ENCODE results near the gene KIAA1217. TPM values are rescaled to one million over a fixed set of nuclear protein-coding genes. Genes with fewer than 3 reads are reported as not detected.

Gene KIAA1217
- total RNA-seq, 3 donors from 2014 or later (not counting 1 experiment from before 2014, with no cell fraction given): not detected

DNA sequence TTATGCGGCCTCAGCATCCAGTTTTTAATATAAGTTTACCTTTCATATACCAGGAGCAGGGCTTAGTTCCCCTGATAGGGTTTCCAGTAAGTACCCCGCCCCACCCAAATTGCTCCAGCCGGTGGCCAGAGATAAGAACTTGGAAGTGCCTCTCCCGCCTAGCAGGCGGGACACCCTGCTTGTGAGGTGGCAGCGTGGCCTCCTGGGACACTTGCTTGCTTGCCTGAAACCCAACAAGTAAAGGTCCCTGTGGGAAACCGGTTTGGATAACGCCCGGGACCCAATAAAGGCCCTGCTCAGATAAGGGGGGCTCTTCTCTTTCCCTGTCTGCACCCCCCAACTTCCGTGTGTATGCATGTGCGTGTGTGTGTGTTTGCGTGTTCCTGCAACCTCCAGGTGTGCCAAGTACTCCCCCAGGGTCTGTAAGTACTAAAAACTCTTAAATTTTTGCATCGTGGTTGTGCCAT is 360.4 kb downstream of the KIAA1217 start:
- no peaks in the 10 kb centered on the region for H3K4me1 ChIP-seq (ENCODE audit: control insufficient read depth, insufficient read depth, low read length)
- no peaks in the 10 kb centered on the region for H3K9me3 ChIP-seq (ENCODE audit: control insufficient read depth, insufficient read depth, low read length)
- ATAC-seq: no peak
- Mint-ChIP-seq H3K9me3 (no peaks in the 10 kb centered on the region), H3K36me3 (no peaks in the 10 kb centered on the region), H3K27ac (no peak overlapping the region), H3K4me3 (no peak overlapping the region), H3K27me3 (ENCODE audit: low read depth in 2 of 2) (peaks cover 5 to 29% of the 10 kb centered on the region in 2 donors), H3K4me1 (no peaks in the 10 kb centered on the region)
- no peaks in the 10 kb centered on the region for H3K27me3 ChIP-seq (ENCODE audit: control insufficient read depth, insufficient read depth, low read length)
- no peak for DNase-seq
- WGBS (ENCODE audit: insufficient coverage): 91% methylated on average over 13 of the region's 13 CpGs
- H3K27ac ChIP-seq (ENCODE audit: low read length): no peak overlapping the region
- H3K36me3 ChIP-seq (ENCODE audit: control insufficient read depth, insufficient read depth, low read length): no peaks in the 10 kb centered on the region
- H3K4me3 ChIP-seq (ENCODE audit: low read length): no peak overlapping the region
- TF ChIP-seq, protein P1, sequence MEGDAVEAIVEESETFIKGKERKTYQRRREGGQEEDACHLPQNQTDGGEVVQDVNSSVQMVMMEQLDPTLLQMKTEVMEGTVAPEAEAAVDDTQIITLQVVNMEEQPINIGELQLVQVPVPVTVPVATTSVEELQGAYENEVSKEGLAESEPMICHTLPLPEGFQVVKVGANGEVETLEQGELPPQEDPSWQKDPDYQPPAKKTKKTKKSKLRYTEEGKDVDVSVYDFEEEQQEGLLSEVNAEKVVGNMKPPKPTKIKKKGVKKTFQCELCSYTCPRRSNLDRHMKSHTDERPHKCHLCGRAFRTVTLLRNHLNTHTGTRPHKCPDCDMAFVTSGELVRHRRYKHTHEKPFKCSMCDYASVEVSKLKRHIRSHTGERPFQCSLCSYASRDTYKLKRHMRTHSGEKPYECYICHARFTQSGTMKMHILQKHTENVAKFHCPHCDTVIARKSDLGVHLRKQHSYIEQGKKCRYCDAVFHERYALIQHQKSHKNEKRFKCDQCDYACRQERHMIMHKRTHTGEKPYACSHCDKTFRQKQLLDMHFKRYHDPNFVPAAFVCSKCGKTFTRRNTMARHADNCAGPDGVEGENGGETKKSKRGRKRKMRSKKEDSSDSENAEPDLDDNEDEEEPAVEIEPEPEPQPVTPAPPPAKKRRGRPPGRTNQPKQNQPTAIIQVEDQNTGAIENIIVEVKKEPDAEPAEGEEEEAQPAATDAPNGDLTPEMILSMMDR (IDR thresholded peaks at IDR 0.05): no peak
- intact Hi-C loops (cut with micrococcal nuclease): no loop called here

GRCh38 chr10:24569828-24570657 is 361.1 kb downstream of the KIAA1217 start:
- Histone ChIP-seq H3K9me3 (ENCODE audit: control insufficient read depth, insufficient read depth, low read length) (no peaks in the 10 kb centered on the region), H3K27ac (ENCODE audit: low read length) (no peak overlapping the region), H3K4me1 (ENCODE audit: control insufficient read depth, insufficient read depth, low read length) (no peaks in the 10 kb centered on the region), H3K27me3 (ENCODE audit: control insufficient read depth, insufficient read depth, low read length) (no peaks in the 10 kb centered on the region), H3K36me3 (ENCODE audit: control insufficient read depth, insufficient read depth, low read length) (no peaks in the 10 kb centered on the region), H3K4me3 (ENCODE audit: low read length) (no peak overlapping the region)
- Mint-ChIP-seq H3K36me3 (no peaks in the 10 kb centered on the region), H3K4me3 (no peak overlapping the region), H3K27me3 (ENCODE audit: low read depth in 2 of 2) (peaks cover 10 to 36% of the 10 kb centered on the region in 2 donors), H3K27ac (no peak overlapping the region), H3K9me3 (no peaks in the 10 kb centered on the region), H3K4me1 (no peaks in the 10 kb centered on the region)
- 78% methylated on average over 12 of the region's 12 CpGs for WGBS (ENCODE audit: insufficient coverage)
- no peak for ATAC-seq
- TF ChIP-seq, protein P1 (IDR thresholded peaks at IDR 0.05): no peak
- intact Hi-C loops (cut with micrococcal nuclease): no loop called here
- DNase-seq: no peak

- Mint-ChIP-seq H3K36me3 (no peaks in the 10 kb centered on the region), H3K27ac (no peak overlapping the region), H3K4me3 (no peak overlapping the region), H3K27me3 (ENCODE audit: low read depth in 2 of 2) (peaks cover 14 to 42% of the 10 kb centered on the region in 2 donors), H3K4me1 (peaks cover 0 to 4% of the 10 kb centered on the region in 2 donors), H3K9me3 (no peaks in the 10 kb centered on the region)
- DNase-seq: no peak
- Histone ChIP-seq H3K27ac (ENCODE audit: low read length) (no peak overlapping the region), H3K36me3 (ENCODE audit: control insufficient read depth, insufficient read depth, low read length) (no peaks in the 10 kb centered on the region), H3K27me3 (ENCODE audit: control insufficient read depth, insufficient read depth, low read length) (no peaks in the 10 kb centered on the region), H3K4me1 (ENCODE audit: control insufficient read depth, insufficient read depth, low read length) (no peaks in the 10 kb centered on the region), H3K9me3 (ENCODE audit: control insufficient read depth, insufficient read depth, low read length) (no peaks in the 10 kb centered on the region), H3K4me3 (ENCODE audit: low read length) (no peak overlapping the region)
- TF ChIP-seq, protein P1 (IDR thresholded peaks at IDR 0.05): no peak
- intact Hi-C loops (cut with micrococcal nuclease): no loop called here
- ATAC-seq: no peak
- WGBS (ENCODE audit: insufficient coverage): 86% methylated on average over 9 of the region's 9 CpGs
Observed at GRCh38 chr10:24570658-24571426, 361.9 kb downstream of the KIAA1217 start.
